ENCODE measurements around the gene LARGE2. TPM values are rescaled to one million over a fixed set of nuclear protein-coding genes. Genes with fewer than 3 reads are reported as not detected.

The LARGE2 gene
- total RNA-seq, 2 donors from 2014 or later, result 28.5 to 35.2 TPM

- H3K27ac ChIP-seq (ENCODE audit: low read depth, low read length), result no peak overlapping the region
- H3K9ac ChIP-seq (ENCODE audit: extremely low read depth, low read length, poor library complexity, severe bottlenecking), result no peak overlapping the region
- no peak overlapping the region for H3K4me3 ChIP-seq (ENCODE audit: low read length)
- peaks cover 27% of the 10 kb centered on the region for H3K36me3 Mint-ChIP-seq (ENCODE audit: low read depth)
- H3K27me3 ChIP-seq (ENCODE audit: control insufficient read depth, insufficient read depth, low read length, poor library complexity, severe bottlenecking), result no peaks in the 10 kb centered on the region
- no peak for DNase-seq
- peaks cover 25% of the 10 kb centered on the region for H3K36me3 ChIP-seq (ENCODE audit: control insufficient read depth, insufficient read depth, low read length)
- 92 to 94% methylated on average over 8 to 14 of the region's 14 CpGs for WGBS, 2 experiments (ENCODE audit: insufficient coverage in 1 of 2, insufficient read length in 1 of 2)
- no peak overlapping the region for H3K4me3 Mint-ChIP-seq
- peaks cover 4% of the 10 kb centered on the region for H3K4me1 ChIP-seq (ENCODE audit: control insufficient read depth, insufficient read depth, low read length)
- no peaks in the 10 kb centered on the region for H3K9me3 Mint-ChIP-seq
- no peak overlapping the region for H3K27ac Mint-ChIP-seq
- TF ChIP-seq CTCF (conservative IDR thresholded peaks at IDR 0.05), result no peak
- peaks cover 11% of the 10 kb centered on the region for H3K4me1 Mint-ChIP-seq
- no peaks in the 10 kb centered on the region for H3K9me3 ChIP-seq (ENCODE audit: control insufficient read depth, low read length)
- no peaks in the 10 kb centered on the region for H3K27me3 Mint-ChIP-seq (ENCODE audit: insufficient read depth)
Measured at GRCh38 chr11:45930031-45930794, 7.8 kb downstream of the LARGE2 start.

DNA sequence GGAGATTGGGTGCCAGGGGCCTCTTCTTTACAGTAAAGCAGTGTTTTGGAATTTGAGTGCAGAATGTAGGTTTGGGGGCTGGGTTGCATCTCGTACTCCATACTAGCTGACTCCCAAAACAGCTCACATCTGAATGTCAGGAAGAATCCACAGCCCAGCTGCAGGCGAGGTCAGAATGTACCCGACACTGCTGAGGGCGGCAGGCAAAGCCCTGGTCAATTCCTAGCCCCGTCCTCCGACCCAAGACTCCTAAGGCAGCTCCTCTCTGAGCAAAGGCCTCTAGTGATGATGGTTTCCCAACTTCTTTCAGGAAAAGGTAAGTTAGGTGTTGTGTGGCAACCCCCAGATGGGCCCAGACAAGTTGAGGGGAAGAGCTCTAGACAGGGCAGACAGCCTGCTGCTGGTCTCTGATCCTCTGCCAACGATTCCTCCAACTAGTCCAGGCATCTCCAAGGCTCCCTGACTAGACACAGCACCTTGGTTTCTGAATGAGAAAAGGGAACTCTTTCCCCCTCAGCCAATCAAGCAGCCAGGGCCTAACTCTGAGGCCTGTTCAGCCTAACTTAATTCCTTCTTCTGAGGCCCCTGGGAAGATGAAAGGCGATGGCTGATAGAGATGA lies 8.6 kb downstream of the LARGE2 start:
- no peak overlapping the region for H3K27ac ChIP-seq (ENCODE audit: low read depth, low read length)
- H3K36me3 Mint-ChIP-seq (ENCODE audit: low read depth), result peaks cover 28% of the 10 kb centered on the region

GRCh38 chr11:45931739-45932138 lies 9.3 kb downstream of the LARGE2 start:
- 89 to 94% methylated on average over 6 to 10 of the region's 10 CpGs for WGBS, 2 experiments (ENCODE audit: insufficient coverage in 1 of 2, insufficient read length in 1 of 2)
- H3K4me3 Mint-ChIP-seq, result no peak overlapping the region
- Histone ChIP-seq H3K4me1 (ENCODE audit: control insufficient read depth, insufficient read depth, low read length) (peaks cover 6% of the 10 kb centered on the region), H3K9ac (ENCODE audit: extremely low read depth, low read length, poor library complexity, severe bottlenecking) (no peak overlapping the region), H3K4me3 (ENCODE audit: low read length) (no peak overlapping the region), H3K36me3 (ENCODE audit: control insufficient read depth, insufficient read depth, low read length) (peaks cover 38% of the 10 kb centered on the region), H3K27ac (ENCODE audit: low read depth, low read length) (no peak overlapping the region), H3K27me3 (ENCODE audit: control insufficient read depth, insufficient read depth, low read length, poor library complexity, severe bottlenecking) (no peaks in the 10 kb centered on the region), H3K9me3 (ENCODE audit: control insufficient read depth, low read length) (no peaks in the 10 kb centered on the region)
- no peak overlapping the region for H3K27ac Mint-ChIP-seq
- DNase-seq, result no peak
- peaks cover 31% of the 10 kb centered on the region for H3K36me3 Mint-ChIP-seq (ENCODE audit: low read depth)
- no peaks in the 10 kb centered on the region for H3K9me3 Mint-ChIP-seq
- H3K4me1 Mint-ChIP-seq, result peaks cover 11% of the 10 kb centered on the region
- H3K27me3 Mint-ChIP-seq (ENCODE audit: insufficient read depth), result no peaks in the 10 kb centered on the region
- TF ChIP-seq CTCF (conservative IDR thresholded peaks at IDR 0.05), result no peak

More for the DNA sequence above, 8.6 kb downstream of the LARGE2 start:
- H3K4me3 Mint-ChIP-seq, result no peak overlapping the region
- no peak overlapping the region for H3K27ac Mint-ChIP-seq
- H3K9me3 Mint-ChIP-seq, result no peaks in the 10 kb centered on the region
- no peak for TF ChIP-seq CTCF (conservative IDR thresholded peaks at IDR 0.05)
- H3K9me3 ChIP-seq (ENCODE audit: control insufficient read depth, low read length), result no peaks in the 10 kb centered on the region
- H3K27me3 ChIP-seq (ENCODE audit: control insufficient read depth, insufficient read depth, low read length, poor library complexity, severe bottlenecking), result no peaks in the 10 kb centered on the region
- H3K4me1 ChIP-seq (ENCODE audit: control insufficient read depth, insufficient read depth, low read length), result peaks cover 6% of the 10 kb centered on the region
- H3K27me3 Mint-ChIP-seq (ENCODE audit: insufficient read depth), result no peaks in the 10 kb centered on the region
- no peak for DNase-seq
- no peak overlapping the region for H3K4me3 ChIP-seq (ENCODE audit: low read length)
- 95 to 100% methylated on average over 7 to 8 of the region's 8 CpGs for WGBS, 2 experiments (ENCODE audit: insufficient coverage in 1 of 2, insufficient read length in 1 of 2)
- no peak overlapping the region for H3K9ac ChIP-seq (ENCODE audit: extremely low read depth, low read length, poor library complexity, severe bottlenecking)
- peaks cover 33% of the 10 kb centered on the region for H3K36me3 ChIP-seq (ENCODE audit: control insufficient read depth, insufficient read depth, low read length)
- peaks cover 11% of the 10 kb centered on the region for H3K4me1 Mint-ChIP-seq
